HepG2 (cell line): ENCODE results near the gene ALDH3A2. TPM values are rescaled to one million over a fixed set of nuclear protein-coding genes. Genes with fewer than 3 reads are reported as not detected.

Experiments used
- ATF5 ChIP-seq: sonication (generic); formaldehyde crosslinking; IDR thresholded peaks from 2 replicates; pipeline ENCODE4 v1.4.0; 2020; ENCODE audit warnings: mild to moderate bottlenecking, low read depth, missing genetic modification reagents
- ETV6 ChIP-seq: sonication (generic); formaldehyde crosslinking; conservative IDR thresholded peaks from 2 replicates; pipeline ENCODE4 v1.4.0; 2020; ENCODE audit warnings: missing genetic modification reagents
- FOXO1 ChIP-seq: sonication (generic); formaldehyde crosslinking; IDR thresholded peaks from 2 replicates; pipeline ENCODE4 v1.4.0; 2020; ENCODE audit warnings: missing genetic modification reagents
- FOXO4 ChIP-seq: sonication (generic); formaldehyde crosslinking; conservative IDR thresholded peaks from 2 replicates; pipeline ENCODE4 v1.8.1; 2023; ENCODE audit warnings: missing genetic modification reagents
- HNF1B ChIP-seq: sonication (generic); formaldehyde crosslinking; IDR thresholded peaks from 2 replicates; pipeline ENCODE4 v1.5.1; 2020; ENCODE audit warnings: mild to moderate bottlenecking, moderate library complexity, missing genetic modification reagents
- PLSCR1 ChIP-seq: sonication (generic); formaldehyde crosslinking; IDR thresholded peaks from 2 replicates; pipeline ENCODE4 v1.5.0; 2020; ENCODE audit warnings: missing genetic modification reagents, mild to moderate bottlenecking, borderline replicate concordance
- TARDBP ChIP-seq: sonication (generic); formaldehyde crosslinking; IDR thresholded peaks from 2 replicates; pipeline ENCODE4 v1.8.0; 2022; ENCODE audit warnings: mild to moderate bottlenecking, missing genetic modification reagents
- TCF7L2 ChIP-seq: IDR thresholded peaks from 2 replicates; pipeline ENCODE4 v1.6.1; 2011; ENCODE audit warnings: mild to moderate bottlenecking, low read depth, low read length, moderate library complexity
- TMF1 ChIP-seq: sonication (generic); formaldehyde crosslinking; IDR thresholded peaks from 2 replicates; pipeline ENCODE4 v1.8.1; 2022; ENCODE audit warnings: low read depth, missing genetic modification reagents
- TRIM24 ChIP-seq: sonication (generic); formaldehyde crosslinking; IDR thresholded peaks from 2 replicates; pipeline ENCODE4 v1.8.0; 2022; ENCODE audit warnings: mild to moderate bottlenecking, missing genetic modification reagents
- YEATS2 ChIP-seq: sonication (generic); formaldehyde crosslinking; IDR thresholded peaks from 2 replicates; pipeline ENCODE4 v1.4.0; 2020; ENCODE audit warnings: missing genetic modification reagents, borderline replicate concordance
- ZNF256 ChIP-seq: sonication (generic); formaldehyde crosslinking; conservative IDR thresholded peaks from 2 replicates; pipeline ENCODE4 v1.4.0; 2020; ENCODE audit warnings: missing genetic modification reagents
- ZNF512B ChIP-seq: sonication (generic); formaldehyde crosslinking; IDR thresholded peaks from 2 replicates; pipeline ENCODE4 v1.5.1; 2020; ENCODE audit warnings: missing genetic modification reagents, mild to moderate bottlenecking, borderline replicate concordance
- ZNF513 ChIP-seq: sonication (generic); formaldehyde crosslinking; conservative IDR thresholded peaks from 2 replicates; pipeline ENCODE4 v1.5.0; 2020; ENCODE audit warnings: missing genetic modification reagents
- ZNF580 ChIP-seq: IDR thresholded peaks from 2 replicates; pipeline ENCODE4 v1.6.1; 2016; ENCODE audit warnings: low read depth, borderline replicate concordance
- ZNF782 ChIP-seq: sonication (generic); formaldehyde crosslinking; IDR thresholded peaks from 2 replicates; pipeline ENCODE4 v1.4.0; 2020; ENCODE audit warnings: missing genetic modification reagents, mild to moderate bottlenecking, borderline replicate concordance
- ZSCAN30 ChIP-seq: sonication (generic); formaldehyde crosslinking; IDR thresholded peaks from 2 replicates; pipeline ENCODE4 v1.5.0; 2020; ENCODE audit warnings: mild to moderate bottlenecking, missing genetic modification reagents
- polyA plus RNA-seq, 8 experiments: library from polyadenylated mRNA; depleted of rRNA in 3 of 8; stranded (reverse) in 7 of 8; unstranded in 1 of 8; fragments of >200 nt; fragmentation: Illumina TruSeq in 4 of 8; extraction: Trizol in 4 of 8; gene quantifications; 2 replicates each; pipeline versions ENCODE4 v1.2.1 to v1.2.3, GENCODE V29; 2011 to 2016; ENCODE audit warnings: low read depth in 4 of 8, missing spikeins in 1 of 8, mixed read lengths in 1 of 8; ENCODE audit not compliant: insufficient read depth in 1 of 8
- total RNA-seq, 5 experiments: library from RNA; depleted of rRNA; stranded (reverse); fragments of >200 nt; fragmentation: Illumina TruSeq; extraction: Trizol; gene quantifications; 2 replicates each; pipeline ENCODE4 v1.2.3, GENCODE V29; 2016; ENCODE audit warnings: low read depth in 1 of 5

Gene ALDH3A2
- total and polyA plus RNA-seq, 2 of the 13 experiments (the other 11 are each of a cell fraction or from before 2014, with no cell fraction given): 80.8 to 180 TPM

- TF ChIP-seq HNF1B (CRISPR knock-in tag) (peak; percentile 97), TRIM24 (no peak), ZNF513 (CRISPR knock-in tag) (no peak), ZNF256 (CRISPR knock-in tag) (0 out of 2 replicates have a peak, but pooled peaks have one; percentile 91), ZNF512B (CRISPR knock-in tag) (peak; percentile 96), ZSCAN30 (CRISPR knock-in tag) (0 out of 2 replicates have a peak, but pooled peaks have one; percentile 85), TARDBP (CRISPR knock-in tag) (peak; percentile 73; the same call in 1 of the 2 replicates), FOXO4 (CRISPR knock-in tag) (peak; percentile 90; the same call in 1 of the 2 replicates), PLSCR1 (CRISPR knock-in tag) (peak; percentile 95), YEATS2 (CRISPR knock-in tag) (peak; percentile 87), ZNF782 (CRISPR knock-in tag) (no peak; the same call in none of the 2 replicates), ETV6 (CRISPR knock-in tag) (peak; percentile 88; the same call in 1 of the 2 replicates), TMF1 (CRISPR knock-in tag) (no peak), ATF5 (CRISPR knock-in tag) (no peak; the same call in 1 of the 2 replicates), FOXO1 (peak; percentile 85), TCF7L2 (no peak), ZNF580 (peak; percentile 95)
Measured at GRCh38 chr17:19648475-19649273, at the start of gene ALDH3A2 (continued).
